ENCODE data around the gene HDGFL2.

HDGFL2 gene

GRCh38 chr19:4504297-4504701 is 32.2 kb downstream of the HDGFL2 start:
- no peaks in the 10 kb centered on the region for H3K27me3 ChIP-seq (ENCODE audit: control insufficient read depth in 1 of 2, insufficient read depth in 2 of 2, low read length in 2 of 2)
- H3K27ac ChIP-seq (ENCODE audit: low read depth, low read length) = no peak overlapping the region
- no peaks in the 10 kb centered on the region for H3K9me3 ChIP-seq (ENCODE audit: low read length)
- H3K4me3 ChIP-seq (ENCODE audit: low read depth in 1 of 2, low read length in 2 of 2) = no peak overlapping the region
- H3K4me1 ChIP-seq (ENCODE audit: insufficient read depth, low read length) = peaks cover 25% of the 10 kb centered on the region
- peaks cover 46% of the 10 kb centered on the region for H3K36me3 ChIP-seq (ENCODE audit: insufficient read depth, low read length)
- no peak overlapping the region for H3K9ac ChIP-seq (ENCODE audit: low read length)

GRCh38 chr19:4504891-4505569 is 32.9 kb downstream of the HDGFL2 start:
- Histone ChIP-seq H3K4me3 (ENCODE audit: low read depth in 1 of 2, low read length in 2 of 2) (no peak overlapping the region), H3K27me3 (ENCODE audit: control insufficient read depth in 1 of 2, insufficient read depth in 2 of 2, low read length in 2 of 2) (no peaks in the 10 kb centered on the region), H3K9me3 (ENCODE audit: low read length) (no peaks in the 10 kb centered on the region), H3K9ac (ENCODE audit: low read length) (no peak overlapping the region), H3K27ac (ENCODE audit: low read depth, low read length) (no peak overlapping the region), H3K36me3 (ENCODE audit: insufficient read depth, low read length) (peaks cover 46% of the 10 kb centered on the region), H3K4me1 (ENCODE audit: insufficient read depth, low read length) (peaks cover 25% of the 10 kb centered on the region)

GRCh38 chr19:4505570-4506448 is 33.7 kb downstream of the HDGFL2 start:
- Histone ChIP-seq H3K36me3 (ENCODE audit: insufficient read depth, low read length) (peaks cover 43% of the 10 kb centered on the region), H3K9me3 (ENCODE audit: low read length) (no peaks in the 10 kb centered on the region), H3K4me1 (ENCODE audit: insufficient read depth, low read length) (peaks cover 25% of the 10 kb centered on the region), H3K27me3 (ENCODE audit: control insufficient read depth in 1 of 2, insufficient read depth in 2 of 2, low read length in 2 of 2) (no peaks in the 10 kb centered on the region), H3K9ac (ENCODE audit: low read length) (no peak overlapping the region), H3K27ac (ENCODE audit: low read depth, low read length) (no peak overlapping the region), H3K4me3 (ENCODE audit: low read depth in 1 of 2, low read length in 2 of 2) (no peak overlapping the region)

GRCh38 chr19:4506449-4507149 is 34.5 kb downstream of the HDGFL2 start:
- peaks cover 25% of the 10 kb centered on the region for H3K4me1 ChIP-seq (ENCODE audit: insufficient read depth, low read length)
- H3K4me3 ChIP-seq (ENCODE audit: low read depth in 1 of 2, low read length in 2 of 2) = no peak overlapping the region
- no peak overlapping the region for H3K27ac ChIP-seq (ENCODE audit: low read depth, low read length)
- no peaks in the 10 kb centered on the region for H3K9me3 ChIP-seq (ENCODE audit: low read length)
- H3K27me3 ChIP-seq (ENCODE audit: control insufficient read depth in 1 of 2, insufficient read depth in 2 of 2, low read length in 2 of 2) = no peaks in the 10 kb centered on the region
- H3K9ac ChIP-seq (ENCODE audit: low read length) = no peak overlapping the region
- peaks cover 43% of the 10 kb centered on the region for H3K36me3 ChIP-seq (ENCODE audit: insufficient read depth, low read length)

GRCh38 chr19:4507150-4507452 is 35.0 kb downstream of the HDGFL2 start:
- H3K9me3 ChIP-seq (ENCODE audit: low read length) = no peaks in the 10 kb centered on the region
- H3K4me3 ChIP-seq (ENCODE audit: low read depth in 1 of 2, low read length in 2 of 2) = no peak overlapping the region
- H3K4me1 ChIP-seq (ENCODE audit: insufficient read depth, low read length) = peaks cover 25% of the 10 kb centered on the region
- H3K27ac ChIP-seq (ENCODE audit: low read depth, low read length) = no peak overlapping the region
- no peaks in the 10 kb centered on the region for H3K27me3 ChIP-seq (ENCODE audit: control insufficient read depth in 1 of 2, insufficient read depth in 2 of 2, low read length in 2 of 2)
- H3K9ac ChIP-seq (ENCODE audit: low read length) = no peak overlapping the region
- H3K36me3 ChIP-seq (ENCODE audit: insufficient read depth, low read length) = peaks cover 48% of the 10 kb centered on the region

- Histone ChIP-seq H3K4me1 (ENCODE audit: insufficient read depth, low read length) (peaks cover 25% of the 10 kb centered on the region), H3K9ac (ENCODE audit: low read length) (no peak overlapping the region), H3K36me3 (ENCODE audit: insufficient read depth, low read length) (peaks cover 50% of the 10 kb centered on the region), H3K4me3 (ENCODE audit: low read depth in 1 of 2, low read length in 2 of 2) (no peak overlapping the region), H3K27me3 (ENCODE audit: control insufficient read depth in 1 of 2, insufficient read depth in 2 of 2, low read length in 2 of 2) (no peaks in the 10 kb centered on the region), H3K9me3 (ENCODE audit: low read length) (no peaks in the 10 kb centered on the region), H3K27ac (ENCODE audit: low read depth, low read length) (no peak overlapping the region)
Observed at GRCh38 chr19:4507804-4508203, 35.7 kb downstream of the HDGFL2 start.

GRCh38 chr19:4508698-4509097 is 36.6 kb downstream of the HDGFL2 start:
- Histone ChIP-seq H3K9me3 (ENCODE audit: low read length) (no peaks in the 10 kb centered on the region), H3K4me1 (ENCODE audit: insufficient read depth, low read length) (peaks cover 27% of the 10 kb centered on the region), H3K9ac (ENCODE audit: low read length) (no peak overlapping the region), H3K27ac (ENCODE audit: low read depth, low read length) (no peak overlapping the region), H3K36me3 (ENCODE audit: insufficient read depth, low read length) (peaks cover 58% of the 10 kb centered on the region), H3K4me3 (ENCODE audit: low read depth in 1 of 2, low read length in 2 of 2) (no peak overlapping the region), H3K27me3 (ENCODE audit: control insufficient read depth in 1 of 2, insufficient read depth in 2 of 2, low read length in 2 of 2) (no peaks in the 10 kb centered on the region)

- peaks cover 58% of the 10 kb centered on the region for H3K36me3 ChIP-seq (ENCODE audit: insufficient read depth, low read length)
- H3K4me1 ChIP-seq (ENCODE audit: insufficient read depth, low read length) = peaks cover 27% of the 10 kb centered on the region
- no peak overlapping the region for H3K9ac ChIP-seq (ENCODE audit: low read length)
Observed at GRCh38 chr19:4510435-4511255, 38.5 kb downstream of the HDGFL2 start.

GRCh38 chr19:4511300-4512054 is 39.4 kb downstream of the HDGFL2 start:
- Histone ChIP-seq H3K9me3 (ENCODE audit: low read length) (no peaks in the 10 kb centered on the region), H3K27me3 (ENCODE audit: control insufficient read depth in 1 of 2, insufficient read depth in 2 of 2, low read length in 2 of 2) (no peaks in the 10 kb centered on the region), H3K9ac (ENCODE audit: low read length) (no peak overlapping the region), H3K36me3 (ENCODE audit: insufficient read depth, low read length) (peaks cover 59% of the 10 kb centered on the region), H3K4me3 (ENCODE audit: low read depth in 1 of 2, low read length in 2 of 2) (no peak overlapping the region), H3K4me1 (ENCODE audit: insufficient read depth, low read length) (peaks cover 31% of the 10 kb centered on the region), H3K27ac (ENCODE audit: low read depth, low read length) (no peak overlapping the region)

More at GRCh38 chr19:4510435-4511255, 38.5 kb downstream of the HDGFL2 start:
- H3K27ac ChIP-seq (ENCODE audit: low read depth, low read length) = no peak overlapping the region
- no peaks in the 10 kb centered on the region for H3K27me3 ChIP-seq (ENCODE audit: control insufficient read depth in 1 of 2, insufficient read depth in 2 of 2, low read length in 2 of 2)
- H3K4me3 ChIP-seq (ENCODE audit: low read depth in 1 of 2, low read length in 2 of 2) = no peak overlapping the region
- no peaks in the 10 kb centered on the region for H3K9me3 ChIP-seq (ENCODE audit: low read length)

- H3K4me3 ChIP-seq (ENCODE audit: low read depth in 1 of 2, low read length in 2 of 2) = no peak overlapping the region
- H3K27ac ChIP-seq (ENCODE audit: low read depth, low read length) = no peak overlapping the region
- peaks cover 26% of the 10 kb centered on the region for H3K4me1 ChIP-seq (ENCODE audit: insufficient read depth, low read length)
- no peaks in the 10 kb centered on the region for H3K27me3 ChIP-seq (ENCODE audit: control insufficient read depth in 1 of 2, insufficient read depth in 2 of 2, low read length in 2 of 2)
- no peaks in the 10 kb centered on the region for H3K9me3 ChIP-seq (ENCODE audit: low read length)
- H3K9ac ChIP-seq (ENCODE audit: low read length) = no peak overlapping the region
- peaks cover 53% of the 10 kb centered on the region for H3K36me3 ChIP-seq (ENCODE audit: insufficient read depth, low read length)
Observed at GRCh38 chr19:4512070-4512469, 40.0 kb downstream of the HDGFL2 start.

Measured in muscle layer of colon (tissue), 2 donors.